GM12891 (cell line): ENCODE measurements around the gene STMP1.

Experiments
- POLR2A ChIP-seq: IDR thresholded peaks from 2 replicates; pipeline ENCODE4 v1.6.1; 2011; ENCODE audit warnings: low read depth, low read length, control low read depth
- POLR2AphosphoS5 ChIP-seq: IDR thresholded peaks from 2 replicates; pipeline ENCODE4 v1.6.1; 2011; ENCODE audit warnings: low read depth, low read length, control low read depth
- SPI1 ChIP-seq: IDR thresholded peaks from 2 replicates; pipeline ENCODE4 v1.6.1; 2011; ENCODE audit warnings: low read depth, low read length, control low read depth
- TAF1 ChIP-seq: IDR thresholded peaks from 2 replicates; pipeline ENCODE4 v1.6.1; 2011; ENCODE audit warnings: low read depth, low read length, control low read depth

- TF ChIP-seq POLR2AphosphoS5 = no peak
- TF ChIP-seq POLR2A = no peak
- TF ChIP-seq TAF1 = no peak
- TF ChIP-seq SPI1 = no peak
Measured at GRCh38 chr7:135684699-135685098, 22.4 kb downstream of the STMP1 start.
